Measurements from ENCODE around the gene PYGL. TPM values are rescaled to one million over a fixed set of nuclear protein-coding genes. Genes with fewer than 3 reads are reported as not detected.

The PYGL gene
- total and polyA plus RNA-seq, 2 donors (not counting 3 experiments of a cell fraction or from before 2014, with no cell fraction given) = 15.1 to 45.7 TPM

GRCh38 chr14:50967790-50968189 is 23.5 kb upstream of the PYGL start:
- dilution Hi-C loops (cut with MboI; ENCODE audit: extremely low pct_ligation_motif_present, low sequenced_read_pairs) (no loop called here), intact Hi-C loops (cut with micrococcal nuclease) (no loop called here)
- Histone ChIP-seq H3K9me1 (replicated peaks; ENCODE audit: control insufficient read depth, extremely low read depth, insufficient read depth, low read length) (no peaks in the 10 kb centered on the region), H2AFZ (ENCODE audit: low read depth, low read length) (no peak overlapping the region), H3K9me3 (replicated peaks; ENCODE audit: control insufficient read depth, insufficient read depth, low read length) (no peaks in the 10 kb centered on the region), H3K4me3 (replicated peaks in 1 of 3; ENCODE audit: insufficient read depth in 1 of 3, low read depth in 1 of 3, low read length in 3 of 3) (no peak overlapping the region), H3K36me3 (ENCODE audit: control insufficient read depth in 2 of 2, extremely low read depth in 1 of 2, insufficient read depth in 2 of 2, low read length in 2 of 2) (no peaks in the 10 kb centered on the region), H3K27me3 (ENCODE audit: control insufficient read depth in 2 of 2, insufficient read depth in 2 of 2, low read length in 2 of 2) (peaks cover 3 to 7% of the 10 kb centered on the region in 2 experiments), H3K4me2 (ENCODE audit: insufficient read depth, low read length) (no peak overlapping the region), H3K4me1 (ENCODE audit: control insufficient read depth, extremely low read depth, insufficient read depth, low read length) (peaks cover 10% of the 10 kb centered on the region), H3K27ac (ENCODE audit: insufficient read depth, low read depth, low read length) (no peak overlapping the region), H3K79me2 (ENCODE audit: control insufficient read depth, insufficient read depth, low read length) (no peaks in the 10 kb centered on the region), H4K20me1 (replicated peaks; ENCODE audit: control insufficient read depth, extremely low read depth, insufficient read depth, low read length) (no peaks in the 10 kb centered on the region), H3K9ac (replicated peaks; ENCODE audit: extremely low read depth, insufficient read depth, low read length) (no peak overlapping the region)
- DNase-seq (ENCODE audit: low read depth, low spot score) (no peak), FAIRE-seq (no peak)
- TF ChIP-seq CTCF (IDR thresholded peaks at IDR 0.05; ENCODE audit: extremely low read depth in 1 of 2, insufficient read depth in 1 of 2, low read depth in 1 of 2, low read length in 2 of 2) = no peak
- no peak for TF ChIP-seq MAX (IDR thresholded peaks at IDR 0.05; ENCODE audit: insufficient read depth, insufficient read length)
- TF ChIP-seq GATA2 (IDR thresholded peaks at IDR 0.05; ENCODE audit: insufficient read depth, insufficient read length, low read depth, low read length) = no peak
- no peak for TF ChIP-seq EZH2 (IDR thresholded peaks at IDR 0.05; ENCODE audit: borderline replicate concordance, low read depth, low read length, severe bottlenecking)
- no peak for TF ChIP-seq POLR2AphosphoS5 (IDR thresholded peaks at IDR 0.05; ENCODE audit: insufficient read depth, low read depth, low read length)
- no peak for TF ChIP-seq POLR2A (IDR thresholded peaks at IDR 0.05; ENCODE audit: low read depth, low read length)
- TF ChIP-seq MYC (IDR thresholded peaks at IDR 0.05; ENCODE audit: low read depth, low read length) = no peak
- ChIA-PET CTCF (interaction anchor here (0.6 kb wide), 1 partner anchor 1637 kb away, joined by 3 read pairs; no protein-coding TSS in a partner anchor), POLR2A (no interaction called here)
- no TSS peak for BruUV-seq (replicated peaks)
